ENCODE data around the gene RNF220.

DNA sequence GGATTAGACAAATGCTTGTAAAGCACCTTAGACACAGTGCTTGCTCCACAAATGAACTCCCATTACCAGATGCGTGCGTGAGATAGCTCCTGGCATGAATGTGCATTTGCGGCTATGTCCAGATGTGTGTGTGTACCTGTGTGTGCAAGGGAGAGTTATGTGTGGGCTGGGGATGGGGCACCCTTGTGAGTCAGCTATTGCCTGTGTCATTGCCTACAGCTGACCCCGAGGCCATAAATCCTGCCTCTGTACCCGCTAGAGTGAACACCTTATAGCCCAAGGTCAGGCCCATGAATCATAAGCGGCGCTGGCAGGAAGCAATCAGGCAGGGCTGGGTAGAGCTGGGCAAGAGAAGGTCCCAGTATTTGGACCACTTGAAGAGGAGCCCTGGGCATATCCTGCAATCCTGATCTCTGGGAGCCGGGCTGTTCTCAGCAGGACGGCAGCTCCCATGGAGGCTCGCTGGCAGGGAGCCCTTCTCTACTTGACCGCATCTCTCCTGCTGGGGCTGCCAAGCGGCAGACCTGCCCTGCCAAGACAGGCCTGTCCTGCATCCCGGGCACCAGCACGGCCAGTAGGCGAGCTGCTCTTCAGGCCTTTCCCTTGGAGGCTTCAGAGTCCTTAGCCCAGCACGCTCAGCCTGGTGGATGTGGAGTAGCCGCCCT is 182.9 kb downstream of the RNF220 start:
- TF ChIP-seq, protein P1, sequence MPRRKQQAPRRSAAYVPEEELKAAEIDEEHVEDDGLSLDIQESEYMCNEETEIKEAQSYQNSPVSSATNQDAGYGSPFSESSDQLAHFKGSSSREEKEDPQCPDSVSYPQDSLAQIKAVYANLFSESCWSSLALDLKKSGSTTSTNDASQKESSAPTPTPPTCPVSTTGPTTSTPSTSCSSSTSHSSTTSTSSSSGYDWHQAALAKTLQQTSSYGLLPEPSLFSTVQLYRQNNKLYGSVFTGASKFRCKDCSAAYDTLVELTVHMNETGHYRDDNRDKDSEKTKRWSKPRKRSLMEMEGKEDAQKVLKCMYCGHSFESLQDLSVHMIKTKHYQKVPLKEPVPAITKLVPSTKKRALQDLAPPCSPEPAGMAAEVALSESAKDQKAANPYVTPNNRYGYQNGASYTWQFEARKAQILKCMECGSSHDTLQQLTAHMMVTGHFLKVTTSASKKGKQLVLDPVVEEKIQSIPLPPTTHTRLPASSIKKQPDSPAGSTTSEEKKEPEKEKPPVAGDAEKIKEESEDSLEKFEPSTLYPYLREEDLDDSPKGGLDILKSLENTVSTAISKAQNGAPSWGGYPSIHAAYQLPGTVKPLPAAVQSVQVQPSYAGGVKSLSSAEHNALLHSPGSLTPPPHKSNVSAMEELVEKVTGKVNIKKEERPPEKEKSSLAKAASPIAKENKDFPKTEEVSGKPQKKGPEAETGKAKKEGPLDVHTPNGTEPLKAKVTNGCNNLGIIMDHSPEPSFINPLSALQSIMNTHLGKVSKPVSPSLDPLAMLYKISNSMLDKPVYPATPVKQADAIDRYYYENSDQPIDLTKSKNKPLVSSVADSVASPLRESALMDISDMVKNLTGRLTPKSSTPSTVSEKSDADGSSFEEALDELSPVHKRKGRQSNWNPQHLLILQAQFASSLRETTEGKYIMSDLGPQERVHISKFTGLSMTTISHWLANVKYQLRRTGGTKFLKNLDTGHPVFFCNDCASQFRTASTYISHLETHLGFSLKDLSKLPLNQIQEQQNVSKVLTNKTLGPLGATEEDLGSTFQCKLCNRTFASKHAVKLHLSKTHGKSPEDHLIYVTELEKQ (tag by site-specific recombination; IDR thresholded peaks at IDR 0.05; ENCODE audit: borderline replicate concordance) = no peak
- no peak for TF ChIP-seq ZNF140 (tag by site-specific recombination; IDR thresholded peaks at IDR 0.05)
- no peak for TF ChIP-seq ZNF302 (tag by site-specific recombination; IDR thresholded peaks at IDR 0.05; ENCODE audit: low read depth)
- TF ChIP-seq MZF1 (tag by site-specific recombination; IDR thresholded peaks at IDR 0.05; ENCODE audit: borderline replicate concordance) = no peak
